Liver (tissue), 9 donors: Measurements from ENCODE around the gene CDC14A. TPM values are rescaled to one million over a fixed set of nuclear protein-coding genes. Genes with fewer than 3 reads are reported as not detected.

Experiments used
- DNase-seq: peaks from one replicate; pipeline ENCODE4 v3.0.0-alpha.2; 2017; ENCODE audit warnings: low spot score
- H3K27ac ChIP-seq, 2 donors: one replicate each; pipeline ENCODE4 v1.7.0; 2013; ENCODE audit warnings: inconsistent platforms in 2 of 2, low read length in 2 of 2, control low read depth in 1 of 2, low read depth in 1 of 2, mild to moderate bottlenecking in 1 of 2
- H3K27me3 ChIP-seq, 4 donors: one replicate each; pipeline versions ENCODE4 v1.6.1 to v1.7.0; 2013; ENCODE audit warnings: low read length in 3 of 4, inconsistent platforms in 1 of 4, mild to moderate bottlenecking in 1 of 4, moderate library complexity in 1 of 4; ENCODE audit not compliant: control insufficient read depth in 4 of 4, insufficient read depth in 4 of 4
- H3K36me3 ChIP-seq, 4 donors: one replicate each; pipeline versions ENCODE4 v1.6.1 to v1.7.0; 2013; ENCODE audit warnings: low read length in 3 of 4, mild to moderate bottlenecking in 3 of 4, low read depth in 1 of 4, moderate library complexity in 1 of 4; ENCODE audit not compliant: control insufficient read depth in 4 of 4, insufficient read depth in 3 of 4
- H3K4me1 ChIP-seq, 4 donors: one replicate each; pipeline versions ENCODE4 v1.6.1 to v1.7.0; 2013; ENCODE audit warnings: low read length in 3 of 4, mild to moderate bottlenecking in 3 of 4, moderate library complexity in 1 of 4; ENCODE audit not compliant: control insufficient read depth in 4 of 4, insufficient read depth in 4 of 4
- H3K4me3 ChIP-seq, 3 donors: one replicate each; pipeline versions ENCODE4 v1.6.1 to v1.7.0; 2013; ENCODE audit warnings: low read length in 3 of 3, control low read depth in 1 of 3, low read depth in 1 of 3, mild to moderate bottlenecking in 1 of 3
- H3K9ac ChIP-seq, 2 donors: one replicate each; pipeline ENCODE4 v1.7.0; 2013; ENCODE audit warnings: low read length in 2 of 2, mild to moderate bottlenecking in 2 of 2, moderate library complexity in 2 of 2, control low read depth in 1 of 2, low read depth in 1 of 2
- H3K9me3 ChIP-seq, 4 donors: one replicate each; pipeline versions ENCODE4 v1.6.1 to v1.7.0; 2013; ENCODE audit warnings: low read length in 3 of 4; ENCODE audit not compliant: control insufficient read depth in 4 of 4
- CTCF ChIP-seq: fragments of 150-350 bp; IDR thresholded peaks from 2 replicates; pipeline ENCODE4 v1.5.1; 2017; ENCODE audit warnings: improper control_type of control experiment, low read depth, low read length; ENCODE audit not compliant: missing input control
- EGR1 ChIP-seq, 2 donors: IDR thresholded peaks; 2 replicates each; pipeline ENCODE4 v1.6.1; 2016 to 2018; ENCODE audit warnings: antibody characterized with exemption in 2 of 2, low read depth in 2 of 2
- GABPA ChIP-seq, 2 donors: IDR thresholded peaks in 1 of 2; conservative IDR thresholded peaks in 1 of 2; 2 replicates each; pipeline ENCODE4 v1.6.1; 2016; ENCODE audit warnings: antibody characterized with exemption in 2 of 2, mild to moderate bottlenecking in 1 of 2, moderate library complexity in 1 of 2
- JUND ChIP-seq, 2 donors: IDR thresholded peaks; 2 replicates each; pipeline ENCODE4 v1.6.1; 2016; ENCODE audit warnings: antibody characterized with exemption in 2 of 2
- NR2F2 ChIP-seq: IDR thresholded peaks from 2 replicates; pipeline ENCODE4 v1.6.1; 2016; ENCODE audit warnings: antibody characterized with exemption
- RAD21 ChIP-seq, 2 donors: IDR thresholded peaks; 2 replicates each; pipeline ENCODE4 v1.6.1; 2016; ENCODE audit warnings: antibody characterized with exemption in 2 of 2, mild to moderate bottlenecking in 2 of 2
- REST ChIP-seq: IDR thresholded peaks from 2 replicates; pipeline ENCODE4 v1.6.1; 2016; ENCODE audit warnings: antibody characterized with exemption, mild to moderate bottlenecking
- SP1 ChIP-seq: IDR thresholded peaks from 2 replicates; pipeline ENCODE4 v1.6.1; 2018; ENCODE audit warnings: antibody characterized with exemption, mild to moderate bottlenecking
- TAF1 ChIP-seq: conservative IDR thresholded peaks from 2 replicates; pipeline ENCODE4 v1.6.1; 2016; ENCODE audit warnings: antibody characterized with exemption, mild to moderate bottlenecking
- ZBTB33 ChIP-seq: IDR thresholded peaks from 2 replicates; pipeline ENCODE4 v1.6.1; 2016; ENCODE audit warnings: antibody characterized with exemption
- WGBS: extraction: QIAGEN DNeasy Blood & Tissue Kit; methylation state at CpG from one replicate; pipeline ENCODE4 v1.1.7; 2013; 5-methylcytosine and 5-hydroxymethylcytosine counted together
- polyA plus RNA-seq, 2 donors: library from polyadenylated mRNA; stranded (reverse) in 1 of 2; unstranded in 1 of 2; fragments of 200-250 nt in 1 of 2; fragments of >200 nt in 1 of 2; fragmentation: Nextera tagmentation in 1 of 2; extraction: Ambion mirVana in 1 of 2; gene quantifications; one replicate each; pipeline versions ENCODE4 v1.2.1 to v1.2.3, GENCODE V29; 2013 to 2015
- total RNA-seq, 2 donors: library from RNA; depleted of rRNA; stranded (reverse); fragments of >200 nt; gene quantifications; one replicate each; pipeline ENCODE4 v1.2.3, GENCODE V29; 2014
- donor health status: healthy.
- donor health status: healthy.
- donor health status: healthy.
- donor health status: healthy.
- donor health status: healthy.

Gene CDC14A
- total and polyA plus RNA-seq, 4 donors: 0.39 to 4.1 (median 2.6) TPM

- TF ChIP-seq CTCF: no peak
- TF ChIP-seq RAD21 (IDR thresholded peaks at IDR 0.05): no peak
- TF ChIP-seq REST: no peak
- no peak for TF ChIP-seq EGR1 (IDR thresholded peaks at IDR 0.05; ENCODE audit: low read depth in 2 of 2)
Measured at GRCh38 chr1:100535264-100535663, 183.0 kb downstream of the CDC14A start (continued).

GRCh38 chr1:100536031-100536430, 183.7 kb downstream of the CDC14A start:
- Histone ChIP-seq H3K27ac (no peak overlapping the region), H3K9me3 (no peaks in the 10 kb centered on the region), H3K27me3 (no peaks in the 10 kb centered on the region), H3K9ac (no peak overlapping the region), H3K36me3 (no peaks in the 10 kb centered on the region), H3K4me1 (peaks cover 8 to 28% (median 15%) of the 10 kb centered on the region in 4 donors), H3K4me3 (no peak overlapping the region)
- WGBS: 84% methylated on average over 3 of the region's 3 CpGs
- TF ChIP-seq NR2F2 (no peak), ZBTB33 (no peak), TAF1 (no peak), SP1 (no peak), REST (no peak), RAD21 (IDR thresholded peaks at IDR 0.05) (no peak), GABPA (IDR thresholded peaks at IDR 0.05 in 1 of 2, conservative IDR thresholded peaks at IDR 0.05 in 1 of 2) (no peak), JUND (IDR thresholded peaks at IDR 0.05) (no peak)
- no peak for DNase-seq
